WTC11 (cell line): ENCODE measurements around the gene PKMYT1. TPM values are rescaled to one million over a fixed set of nuclear protein-coding genes. Genes with fewer than 3 reads are reported as not detected.

Experiments
- ATAC-seq: fragments of 200-7000 bp; cut with Tn5 transposase; 2 replicates; pipeline ENCODE4 v1.10.0; 2021; ENCODE audit warnings: mild to moderate bottlenecking, moderate library complexity
- Bru-seq: library from RNA; stranded (reverse); fragments of 400-500 nt; gene quantifications from one replicate; lab custom pipeline; 2021; lab: Mats Ljungman, UMichigan
- CTCF ChIA-PET: fragments of 300-600 bp; sonication (Branson Sonifier 250); formaldehyde crosslinking; loops from one replicate; lab custom pipeline; 2021; ENCODE audit warnings: antibody characterized with exemption; lab: Charles Lee
- POLR2A ChIA-PET: fragments of 350-600 bp; sonication (Branson Sonifier 250); formaldehyde crosslinking; loops from one replicate; lab custom pipeline; 2021; ENCODE audit warnings: antibody characterized with exemption; lab: Charles Lee
- DNase-seq: peaks from one replicate; pipeline ENCODE4 v3.0.0; 2021; ENCODE audit warnings: low spot score
- H3K27ac Mint-ChIP-seq: 2 replicates; pipeline ENCODE4 v1.8.0; 2021; ENCODE audit warnings: mixed read lengths
- H3K27me3 Mint-ChIP-seq: 2 replicates; pipeline ENCODE4 v1.8.0; 2021; ENCODE audit warnings: low read depth, mild to moderate bottlenecking, moderate library complexity, mixed read lengths
- H3K36me3 Mint-ChIP-seq: 2 replicates; pipeline ENCODE4 v1.8.0; 2021; ENCODE audit warnings: mixed read lengths
- H3K4me1 Mint-ChIP-seq: 2 replicates; pipeline ENCODE4 v1.8.0; 2022; ENCODE audit warnings: mixed read lengths
- H3K4me3 Mint-ChIP-seq: 2 replicates; pipeline ENCODE4 v1.8.0; 2021; ENCODE audit warnings: mild to moderate bottlenecking, moderate library complexity, mixed read lengths
- H3K9me3 Mint-ChIP-seq: 2 replicates; pipeline ENCODE4 v1.8.0; 2021; ENCODE audit warnings: mixed read lengths
- AFF4 ChIP-seq: sonication (generic); formaldehyde crosslinking; IDR thresholded peaks from 2 replicates; pipeline ENCODE4 v1.8.1; 2023; ENCODE audit warnings: mild to moderate bottlenecking, missing genetic modification reagents, borderline replicate concordance
- CREM ChIP-seq: sonication (generic); formaldehyde crosslinking; IDR thresholded peaks from 2 replicates; pipeline ENCODE4 v1.8.1; 2022; ENCODE audit warnings: mild to moderate bottlenecking, missing genetic modification reagents, moderate library complexity
- E2F4 ChIP-seq: sonication (generic); formaldehyde crosslinking; IDR thresholded peaks from 2 replicates; pipeline ENCODE4 v1.8.1; 2022; ENCODE audit warnings: low read depth, mild to moderate bottlenecking, moderate library complexity, missing genetic modification reagents, borderline replicate concordance
- E2F5 ChIP-seq: sonication (generic); formaldehyde crosslinking; IDR thresholded peaks from 2 replicates; pipeline ENCODE4 v1.8.1; 2022; ENCODE audit warnings: mild to moderate bottlenecking, moderate library complexity, missing genetic modification reagents
- EMX1 ChIP-seq: fragments of 250-450 bp; sonication (Bioruptor Pico); IDR thresholded peaks from 2 replicates; pipeline ENCODE4 v1.8.0; 2021; ENCODE audit warnings: mild to moderate bottlenecking
- ETV6 ChIP-seq: sonication (generic); formaldehyde crosslinking; IDR thresholded peaks from 2 replicates; pipeline ENCODE4 v1.8.1; 2022; ENCODE audit warnings: mild to moderate bottlenecking, missing genetic modification reagents
- FOXP1 ChIP-seq: sonication (generic); formaldehyde crosslinking; IDR thresholded peaks from 2 replicates; pipeline ENCODE4 v1.8.0; 2022; ENCODE audit warnings: missing genetic modification reagents, mild to moderate bottlenecking, moderate library complexity, borderline replicate concordance
- GABPB1 ChIP-seq: sonication (generic); formaldehyde crosslinking; IDR thresholded peaks from 2 replicates; pipeline ENCODE4 v1.8.1; 2023; ENCODE audit warnings: mild to moderate bottlenecking, missing genetic modification reagents
- IRF2 ChIP-seq: sonication (generic); formaldehyde crosslinking; IDR thresholded peaks from 2 replicates; pipeline ENCODE4 v1.8.0; 2022; ENCODE audit warnings: low read depth, missing genetic modification reagents, borderline replicate concordance
- JAZF1 ChIP-seq: fragments of 250-450 bp; sonication (Bioruptor Pico); IDR thresholded peaks from 2 replicates; pipeline ENCODE4 v1.9.0; 2021; ENCODE audit warnings: moderate library complexity, mild to moderate bottlenecking, inconsistent platforms
- KAT7 ChIP-seq: sonication (generic); formaldehyde crosslinking; IDR thresholded peaks from 2 replicates; pipeline ENCODE4 v1.8.1; 2023; ENCODE audit warnings: missing genetic modification reagents, mild to moderate bottlenecking, borderline replicate concordance
- MAX ChIP-seq: sonication (generic); formaldehyde crosslinking; IDR thresholded peaks from 2 replicates; pipeline ENCODE4 v1.8.0; 2022; ENCODE audit warnings: mild to moderate bottlenecking, missing genetic modification reagents
- MLX ChIP-seq: sonication (generic); formaldehyde crosslinking; IDR thresholded peaks from 2 replicates; pipeline ENCODE4 v1.8.1; 2023; ENCODE audit warnings: mild to moderate bottlenecking, missing genetic modification reagents, moderate library complexity
- MXD4 ChIP-seq: fragments of 250-450 bp; sonication (Bioruptor Pico); IDR thresholded peaks from 2 replicates; pipeline ENCODE4 v1.8.0; 2021; ENCODE audit warnings: mild to moderate bottlenecking, moderate library complexity, borderline replicate concordance
- MYBL2 ChIP-seq: sonication (generic); formaldehyde crosslinking; IDR thresholded peaks from 2 replicates; pipeline ENCODE4 v1.8.1; 2023; ENCODE audit warnings: mild to moderate bottlenecking, moderate library complexity, missing genetic modification reagents
- ZBTB43 ChIP-seq: sonication (generic); formaldehyde crosslinking; IDR thresholded peaks from 2 replicates; pipeline ENCODE4 v1.8.1; 2023; ENCODE audit warnings: mild to moderate bottlenecking, missing genetic modification reagents
- ZMAT4 ChIP-seq: fragments of 250-450 bp; sonication (Bioruptor Pico); IDR thresholded peaks from 2 replicates; pipeline ENCODE4 v1.9.0; 2021; ENCODE audit warnings: mild to moderate bottlenecking
- ZNF121 ChIP-seq: sonication (generic); formaldehyde crosslinking; IDR thresholded peaks from 2 replicates; pipeline ENCODE4 v1.8.0; 2023; ENCODE audit warnings: missing genetic modification reagents
- ZNF512 ChIP-seq: sonication (generic); formaldehyde crosslinking; IDR thresholded peaks from 2 replicates; pipeline ENCODE4 v1.8.1; 2022; ENCODE audit warnings: missing genetic modification reagents, borderline replicate concordance
- ZNF671 ChIP-seq: fragments of 250-450 bp; sonication (Bioruptor Pico); IDR thresholded peaks from 2 replicates; pipeline ENCODE4 v1.8.0; 2021; ENCODE audit warnings: mild to moderate bottlenecking
- long read RNA-seq, 3 experiments: library from RNA in 1 of 3; library from capped mRNA in 1 of 3; library from polyadenylated mRNA in 1 of 3; unstranded in 2 of 3; stranded (forward) in 1 of 3; transcript quantifications; one replicate each; pipeline ENCODE4 v2.0.0, GENCODE V29; 2021
- total RNA-seq: library from RNA; stranded (reverse); gene quantifications from 3 replicates; pipeline ENCODE4 v1.2.3, GENCODE V29; 2021

PKMYT1 gene
- 102 to 120 TPM (median 113 TPM) in 3 replicates for total RNA-seq
- Bru-seq, nascent RNA: percentile 63 among the genes with signal in this experiment
- long read RNA-seq, experiment 1, transcript PKMYT1-211 (9 exons, 1,891 nt): minor isoform, 14 of 300 reads
- long read RNA-seq, experiment 1, transcript PKMYT1-201 (9 exons, 2,171 nt): major isoform, 192 of 300 reads
- long read RNA-seq, experiment 1, transcript PKMYT1-216 (9 exons, 1,806 nt): minor isoform, 5 of 300 reads
- long read RNA-seq, experiment 1, partial matches to known transcripts: 29 of 300 reads
- long read RNA-seq, experiment 1, other reads (novel, unspliced or antisense): 52 of 300 reads
- long read RNA-seq, experiment 2, transcript PKMYT1-201 (9 exons, 2,171 nt): major isoform, 30 of 76 reads
- long read RNA-seq, experiment 2, partial matches to known transcripts: 26 of 76 reads
- long read RNA-seq, experiment 2, other reads (novel, unspliced or antisense): 10 of 76 reads
- long read RNA-seq, experiment 3, transcript PKMYT1-201 (9 exons, 2,171 nt): major isoform, 22 of 28 reads
- long read RNA-seq, experiment 3, partial matches to known transcripts: 1 of 28 reads
- long read RNA-seq, experiment 3, other reads (novel, unspliced or antisense): 2 of 28 reads

- DNase-seq: peak; percentile 89
- Mint-ChIP-seq H3K9me3 (no peaks in the 10 kb centered on the region), H3K36me3 (no peaks in the 10 kb centered on the region), H3K4me3 (peak within 1 kb of the TSS; percentile 79), H3K27ac (peak within 1 kb of the TSS; percentile 91), H3K27me3 (peaks cover 6% of the 10 kb centered on the region; the same call in 1 of the 2 replicates), H3K4me1 (peaks cover 24% of the 10 kb centered on the region)
- ChIA-PET POLR2A (interaction anchor here (0.7 to 2.8 kb wide), 8 partner anchors 8 to 47 kb away, joined by 3 to 11 read pairs (median 5); partner anchors contain the start of gene PAQR4), CTCF (interaction anchor here (0.6 to 3.9 kb wide), 17 partner anchors 8 to 149 kb away, joined by 3 to 46 read pairs (median 4); partner anchors contain the start of genes KREMEN2 and TNFRSF12A)
- peak; percentile 72 for ATAC-seq
- TF ChIP-seq ZNF671 (CRISPR knock-in tag): no peak
- 0 out of 2 replicates have a peak, but pooled peaks have one; percentile 6 for TF ChIP-seq ZBTB43
- TF ChIP-seq AFF4 (CRISPR knock-in tag): no peak
- peak; percentile 80; the same call in 1 of the 2 replicates for TF ChIP-seq ETV6
- TF ChIP-seq MXD4 (CRISPR knock-in tag): no peak
- no peak for TF ChIP-seq CREM
- no peak for TF ChIP-seq EMX1 (CRISPR knock-in tag)
- peak; percentile 46 for TF ChIP-seq MAX (CRISPR knock-in tag)
- no peak; the same call in 1 of the 2 replicates for TF ChIP-seq E2F4 (CRISPR knock-in tag)
- peak; percentile 56 for TF ChIP-seq E2F5 (CRISPR knock-in tag)
- no peak for TF ChIP-seq JAZF1 (CRISPR knock-in tag)
- TF ChIP-seq MYBL2 (CRISPR knock-in tag): no peak
- no peak for TF ChIP-seq ZNF512 (CRISPR knock-in tag)
- TF ChIP-seq IRF2 (CRISPR knock-in tag): no peak
- TF ChIP-seq FOXP1 (CRISPR knock-in tag): peak; percentile 37; the same call in 1 of the 2 replicates
- TF ChIP-seq MLX (CRISPR knock-in tag): no peak
- TF ChIP-seq ZNF121 (CRISPR knock-in tag): no peak
- TF ChIP-seq ZMAT4: no peak
- TF ChIP-seq GABPB1 (CRISPR knock-in tag): peak; percentile 58; the same call in 1 of the 2 replicates
- no peak for TF ChIP-seq KAT7 (CRISPR knock-in tag)
Observed at GRCh38 chr16:2980227-2981176, at the start of gene PKMYT1. PKMYT1 (minus strand) TSS chr16:2980446; CDS start chr16:2979657, 789 bp downstream.
